ENCODE measurements around the gene OTUB2.

Gene OTUB2

GRCh38 chr14:94047581-94047980 lies 21.4 kb downstream of the OTUB2 start:
- H3K4me3 ChIP-seq (ENCODE audit: control insufficient read depth, low read depth, low read length): no peak overlapping the region
- DNase-seq (ENCODE audit: low read depth): no peak
- no peak for TF ChIP-seq CTCF (IDR thresholded peaks at IDR 0.05; ENCODE audit: control insufficient read depth, insufficient read depth, low read depth, low read length, missing control alignments)

GRCh38 chr14:94048691-94049624 lies 22.8 kb downstream of the OTUB2 start:
- no peak for DNase-seq (ENCODE audit: low read depth)
- no peak overlapping the region for H3K4me3 ChIP-seq (ENCODE audit: control insufficient read depth, low read depth, low read length)
- no peak for TF ChIP-seq CTCF (IDR thresholded peaks at IDR 0.05; ENCODE audit: control insufficient read depth, insufficient read depth, low read depth, low read length, missing control alignments)

- TF ChIP-seq CTCF (IDR thresholded peaks at IDR 0.05; ENCODE audit: control insufficient read depth, insufficient read depth, low read depth, low read length, missing control alignments): no peak
- H3K4me3 ChIP-seq (ENCODE audit: control insufficient read depth, low read depth, low read length): no peak overlapping the region
- no peak for DNase-seq (ENCODE audit: low read depth)
Measured at GRCh38 chr14:94049625-94050023, 23.5 kb downstream of the OTUB2 start.

GRCh38 chr14:94050231-94050880 lies 24.2 kb downstream of the OTUB2 start:
- DNase-seq (ENCODE audit: low read depth): no peak
- H3K4me3 ChIP-seq (ENCODE audit: control insufficient read depth, low read depth, low read length): no peak overlapping the region
- no peak for TF ChIP-seq CTCF (IDR thresholded peaks at IDR 0.05; ENCODE audit: control insufficient read depth, insufficient read depth, low read depth, low read length, missing control alignments)

GRCh38 chr14:94051115-94051514 lies 25.0 kb downstream of the OTUB2 start:
- H3K4me3 ChIP-seq (ENCODE audit: control insufficient read depth, low read depth, low read length): no peak overlapping the region
- peak; percentile 50 for TF ChIP-seq CTCF (IDR thresholded peaks at IDR 0.05; ENCODE audit: control insufficient read depth, insufficient read depth, low read depth, low read length, missing control alignments)

GRCh38 chr14:94051779-94052178 lies 25.6 kb downstream of the OTUB2 start:
- TF ChIP-seq CTCF (IDR thresholded peaks at IDR 0.05; ENCODE audit: control insufficient read depth, insufficient read depth, low read depth, low read length, missing control alignments): no peak
- DNase-seq (ENCODE audit: low read depth): no peak
- no peak overlapping the region for H3K4me3 ChIP-seq (ENCODE audit: control insufficient read depth, low read depth, low read length)

More at GRCh38 chr14:94051115-94051514, 25.0 kb downstream of the OTUB2 start:
- DNase-seq (ENCODE audit: low read depth): no peak

Measured in AG09309 (cell line).